Loucy (cell line): ENCODE results near the gene ATF7.

ENCODE experiments used
- EZH2phosphoT487 ChIP-seq: fragments of 200-600 bp; IDR thresholded peaks from 2 replicates; pipeline ENCODE4 v1.6.1; 2018; ENCODE audit warnings: antibody characterized with exemption, mild to moderate bottlenecking, moderate library complexity, borderline replicate concordance
- TF ChIP-seq, protein P1 (sequence below): fragments of 200-600 bp; sonication (generic); conservative IDR thresholded peaks from 2 replicates; pipeline ENCODE4 v1.5.1; 2014; ENCODE audit warnings: mild to moderate bottlenecking, antibody characterized with exemption, low read length

DNA sequence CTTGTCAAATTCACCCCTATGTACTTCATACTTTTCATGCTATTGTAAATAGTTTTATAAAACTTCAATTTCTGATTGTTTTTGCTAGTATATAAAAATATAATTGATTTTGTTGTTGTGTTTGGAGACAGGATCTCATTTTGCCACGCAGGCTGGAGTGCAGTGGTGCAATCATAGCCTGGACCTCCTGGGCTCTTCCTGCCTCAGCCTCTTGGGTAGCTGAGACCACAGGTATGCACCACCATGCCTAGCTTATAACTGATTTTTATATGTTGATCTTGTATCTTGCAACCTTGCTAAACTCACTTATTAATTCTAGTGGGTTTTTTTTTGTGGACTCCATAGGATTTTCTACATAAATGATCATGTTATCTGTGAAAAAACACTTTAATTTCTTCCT is 26.2 kb upstream of the ATF7 start:
- TF ChIP-seq, protein P1, sequence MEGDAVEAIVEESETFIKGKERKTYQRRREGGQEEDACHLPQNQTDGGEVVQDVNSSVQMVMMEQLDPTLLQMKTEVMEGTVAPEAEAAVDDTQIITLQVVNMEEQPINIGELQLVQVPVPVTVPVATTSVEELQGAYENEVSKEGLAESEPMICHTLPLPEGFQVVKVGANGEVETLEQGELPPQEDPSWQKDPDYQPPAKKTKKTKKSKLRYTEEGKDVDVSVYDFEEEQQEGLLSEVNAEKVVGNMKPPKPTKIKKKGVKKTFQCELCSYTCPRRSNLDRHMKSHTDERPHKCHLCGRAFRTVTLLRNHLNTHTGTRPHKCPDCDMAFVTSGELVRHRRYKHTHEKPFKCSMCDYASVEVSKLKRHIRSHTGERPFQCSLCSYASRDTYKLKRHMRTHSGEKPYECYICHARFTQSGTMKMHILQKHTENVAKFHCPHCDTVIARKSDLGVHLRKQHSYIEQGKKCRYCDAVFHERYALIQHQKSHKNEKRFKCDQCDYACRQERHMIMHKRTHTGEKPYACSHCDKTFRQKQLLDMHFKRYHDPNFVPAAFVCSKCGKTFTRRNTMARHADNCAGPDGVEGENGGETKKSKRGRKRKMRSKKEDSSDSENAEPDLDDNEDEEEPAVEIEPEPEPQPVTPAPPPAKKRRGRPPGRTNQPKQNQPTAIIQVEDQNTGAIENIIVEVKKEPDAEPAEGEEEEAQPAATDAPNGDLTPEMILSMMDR = no peak
- no peak for TF ChIP-seq EZH2phosphoT487
